Measurements from ENCODE around the gene ZNF385D. TPM values are rescaled to one million over a fixed set of nuclear protein-coding genes. Genes with fewer than 3 reads are reported as not detected.

Gene ZNF385D
- total and polyA plus RNA-seq, 8 donors, result 1.6 to 28.6 (median 17.5) TPM

DNA sequence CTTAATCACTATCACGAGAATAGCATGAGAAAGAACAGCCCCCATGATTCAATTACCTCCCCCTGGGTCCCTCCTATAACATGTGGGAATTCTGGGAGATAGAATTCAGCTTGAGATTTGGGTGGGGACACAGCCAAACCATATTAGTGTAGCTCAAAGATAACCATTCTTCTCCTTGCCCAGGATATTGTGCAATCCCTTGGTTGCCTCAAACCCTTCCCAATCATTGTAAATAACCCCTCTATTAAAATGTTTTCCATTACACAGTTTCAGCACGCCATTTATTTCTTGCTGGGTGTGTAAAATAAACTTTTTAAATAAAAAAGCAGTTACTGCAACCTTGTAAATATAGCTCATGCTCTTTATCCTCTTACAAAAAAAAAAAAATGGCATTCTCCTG is 47.7 kb downstream of the ZNF385D start:
- ATAC-seq (no peak), DNase-seq (no peak)
- TF ChIP-seq, protein P1, sequence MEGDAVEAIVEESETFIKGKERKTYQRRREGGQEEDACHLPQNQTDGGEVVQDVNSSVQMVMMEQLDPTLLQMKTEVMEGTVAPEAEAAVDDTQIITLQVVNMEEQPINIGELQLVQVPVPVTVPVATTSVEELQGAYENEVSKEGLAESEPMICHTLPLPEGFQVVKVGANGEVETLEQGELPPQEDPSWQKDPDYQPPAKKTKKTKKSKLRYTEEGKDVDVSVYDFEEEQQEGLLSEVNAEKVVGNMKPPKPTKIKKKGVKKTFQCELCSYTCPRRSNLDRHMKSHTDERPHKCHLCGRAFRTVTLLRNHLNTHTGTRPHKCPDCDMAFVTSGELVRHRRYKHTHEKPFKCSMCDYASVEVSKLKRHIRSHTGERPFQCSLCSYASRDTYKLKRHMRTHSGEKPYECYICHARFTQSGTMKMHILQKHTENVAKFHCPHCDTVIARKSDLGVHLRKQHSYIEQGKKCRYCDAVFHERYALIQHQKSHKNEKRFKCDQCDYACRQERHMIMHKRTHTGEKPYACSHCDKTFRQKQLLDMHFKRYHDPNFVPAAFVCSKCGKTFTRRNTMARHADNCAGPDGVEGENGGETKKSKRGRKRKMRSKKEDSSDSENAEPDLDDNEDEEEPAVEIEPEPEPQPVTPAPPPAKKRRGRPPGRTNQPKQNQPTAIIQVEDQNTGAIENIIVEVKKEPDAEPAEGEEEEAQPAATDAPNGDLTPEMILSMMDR (IDR thresholded peaks at IDR 0.05), result no peak
- no peak overlapping the region for H3K27ac ChIP-seq
- no peaks in the 10 kb centered on the region for H3K36me3 ChIP-seq
- H3K4me1 ChIP-seq, result no peaks in the 10 kb centered on the region
- H3K9me3 ChIP-seq, result peaks cover 0 to 22% of the 10 kb centered on the region in 2 donors
- no peak overlapping the region for H3K4me3 ChIP-seq
- intact Hi-C loops (cut with DNase I), result no loop called here
- no peaks in the 10 kb centered on the region for H3K27me3 ChIP-seq

DNA sequence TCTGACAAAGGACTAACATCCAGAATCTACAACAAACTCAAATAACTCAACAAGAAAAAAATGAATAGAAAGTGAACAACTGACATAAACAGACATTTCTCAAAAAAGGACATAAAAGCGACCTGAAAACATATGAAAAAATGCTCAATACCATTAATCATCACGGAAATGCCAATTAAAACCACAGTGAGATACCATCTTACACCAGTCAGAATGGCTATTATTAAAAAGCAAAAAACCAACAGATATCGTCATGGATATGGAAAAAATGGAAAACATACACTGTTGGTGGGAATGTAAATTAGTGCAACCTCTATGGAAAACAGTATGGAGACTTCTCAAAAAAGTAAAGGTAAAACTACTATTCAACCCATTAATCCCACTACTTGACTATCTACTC is 53.3 kb downstream of the ZNF385D start:
- ATAC-seq, result no peak
- no peaks in the 10 kb centered on the region for H3K27me3 ChIP-seq
- TF ChIP-seq, protein P1 (IDR thresholded peaks at IDR 0.05), result no peak
- no peak overlapping the region for H3K4me3 ChIP-seq
- H3K4me1 ChIP-seq, result no peaks in the 10 kb centered on the region
- DNase-seq, result no peak
- H3K36me3 ChIP-seq, result no peaks in the 10 kb centered on the region
- no peak overlapping the region for H3K27ac ChIP-seq
- intact Hi-C loops (cut with DNase I), result no loop called here
- peaks cover 0 to 9% of the 10 kb centered on the region in 2 donors for H3K9me3 ChIP-seq

DNA sequence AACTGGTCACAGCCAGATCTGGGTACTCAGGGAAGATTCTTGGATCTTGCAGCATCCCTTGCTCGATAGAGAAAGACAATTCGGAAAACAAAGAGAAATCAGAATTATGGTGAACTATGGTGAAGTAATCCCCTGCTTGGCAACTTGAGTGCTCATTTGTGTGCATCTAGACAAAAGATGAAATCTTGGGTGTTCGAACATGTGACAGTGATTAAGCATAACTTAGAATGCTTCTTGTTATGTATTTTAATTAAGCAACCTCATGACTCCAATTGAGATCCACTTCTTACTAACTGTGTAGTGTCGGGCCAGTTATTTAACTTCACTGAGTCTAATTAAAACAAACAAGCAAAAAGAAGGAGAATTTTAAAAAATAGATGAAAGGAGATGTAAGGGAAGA is 56.5 kb downstream of the ZNF385D start:
- Histone ChIP-seq H3K27me3 (no peaks in the 10 kb centered on the region), H3K4me3 (no peak overlapping the region), H3K27ac (no peak overlapping the region), H3K4me1 (no peaks in the 10 kb centered on the region), H3K9me3 (no peaks in the 10 kb centered on the region), H3K36me3 (no peaks in the 10 kb centered on the region)
- ATAC-seq (no peak), DNase-seq (no peak)
- TF ChIP-seq, protein P1 (IDR thresholded peaks at IDR 0.05), result no peak
- intact Hi-C loops (cut with DNase I), result no loop called here

DNA sequence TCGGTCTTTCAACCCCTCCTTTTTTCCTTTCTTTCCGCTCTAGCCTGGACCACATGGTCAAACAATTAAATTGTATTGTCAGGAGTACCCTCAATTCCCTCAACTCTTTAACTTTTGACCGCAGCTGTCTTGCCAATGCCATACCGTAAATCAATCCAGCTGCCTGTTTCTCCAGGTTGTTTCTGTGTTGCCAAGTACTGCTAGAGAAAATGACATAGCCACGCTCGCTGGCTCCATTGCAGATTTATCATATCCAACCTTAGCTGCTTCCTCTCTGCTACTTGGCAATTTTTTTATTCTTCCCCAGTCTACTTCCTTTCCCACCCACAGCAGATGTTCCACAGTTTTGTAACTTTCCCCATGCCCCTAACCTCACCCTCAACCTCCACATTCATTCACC is 60.0 kb downstream of the ZNF385D start:
- H3K36me3 ChIP-seq, result no peaks in the 10 kb centered on the region
- H3K9me3 ChIP-seq, result no peaks in the 10 kb centered on the region
- no peaks in the 10 kb centered on the region for H3K4me1 ChIP-seq
- no peak overlapping the region for H3K4me3 ChIP-seq
- DNase-seq (no peak), ATAC-seq (no peak)
- H3K27ac ChIP-seq, result no peak overlapping the region
- intact Hi-C loops (cut with DNase I), result no loop called here
- H3K27me3 ChIP-seq, result no peaks in the 10 kb centered on the region
- TF ChIP-seq, protein P1 (IDR thresholded peaks at IDR 0.05), result no peak

DNA sequence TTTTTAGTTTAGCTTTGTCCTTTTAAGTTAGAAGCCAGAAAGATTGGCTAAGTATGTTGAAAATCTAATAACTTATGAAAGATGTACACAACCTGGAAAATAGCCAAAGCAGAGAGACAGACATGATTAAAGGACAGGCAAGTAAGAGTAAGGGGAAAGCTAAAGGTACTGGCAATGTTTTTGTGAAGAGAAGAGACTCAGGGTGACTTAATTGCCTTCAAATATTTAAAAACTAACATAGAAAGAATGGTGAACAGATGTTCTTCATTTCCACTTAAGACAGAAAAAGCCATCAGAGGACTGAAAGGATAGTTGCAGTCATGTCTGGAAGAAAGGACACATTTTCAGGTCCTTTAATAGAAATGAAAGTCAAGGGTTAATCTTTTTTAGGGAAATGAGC is 68.8 kb downstream of the ZNF385D start:
- no peaks in the 10 kb centered on the region for H3K4me1 ChIP-seq
- ATAC-seq, result no peak
- H3K9me3 ChIP-seq, result no peaks in the 10 kb centered on the region
- no peak overlapping the region for H3K4me3 ChIP-seq
- intact Hi-C loops (cut with DNase I), result no loop called here
- no peak for DNase-seq
- H3K27ac ChIP-seq, result no peak overlapping the region
- no peaks in the 10 kb centered on the region for H3K36me3 ChIP-seq
- no peaks in the 10 kb centered on the region for H3K27me3 ChIP-seq
- TF ChIP-seq, protein P1 (IDR thresholded peaks at IDR 0.05), result no peak
